A549 (cell line): ENCODE data around the gene TAF10. TPM values are rescaled to one million over a fixed set of nuclear protein-coding genes. Genes with fewer than 3 reads are reported as not detected.

Experiments
- ATAC-seq, 2 experiments: fragments of 200-7000 bp in 1 of 2; fragments of >200 bp in 1 of 2; cut with Nextera tagmentation in 1 of 2; cut with Tn5 transposase in 1 of 2; 3 replicates each; pipeline versions ENCODE4 v1.8.0 to v1.9.1; 2018 to 2020; ENCODE audit warnings: mild to moderate bottlenecking in 1 of 2, moderate library complexity in 1 of 2
- CTCF ChIA-PET: fragments of 300-600 bp; sonication (Branson Sonifier 250); formaldehyde crosslinking; extraction: SDS; loops from one replicate; lab custom pipeline; 2021; ENCODE audit warnings: antibody characterized with exemption, inconsistent platforms; lab: Yijun Ruan, JAX
- POLR2A ChIA-PET: fragments of 350-600 bp; formaldehyde crosslinking; extraction: SDS; loops from one replicate; lab custom pipeline; 2021; ENCODE audit warnings: antibody characterized with exemption, inconsistent platforms; lab: Yijun Ruan, JAX
- DNase-seq, 2 experiments: peaks; one replicate each; pipeline versions ENCODE4 v3.0.0 to v3.0.0-alpha.2; 2011 to 2016; ENCODE audit warnings: low read depth in 1 of 2, low spot score in 1 of 2
- FAIRE-seq: peaks from 2 replicates; lab custom pipeline; 2011; peaks lifted over from hg19 to GRCh38; lab: Jason Lieb, UNC
- H3K27ac ChIP-seq, 2 experiments: fragments of >200 bp; sonication (Bioruptor Twin); formaldehyde crosslinking; 3 replicates each; pipeline ENCODE4 v1.5.1; 2016 to 2017
- H3K4me1 ChIP-seq: fragments of >200 bp; sonication (Bioruptor Twin); formaldehyde crosslinking; 3 replicates; pipeline ENCODE4 v1.6.1; 2016
- H3K4me2 ChIP-seq: fragments of >200 bp; sonication (Bioruptor Twin); formaldehyde crosslinking; 3 replicates; pipeline ENCODE4 v1.6.1; 2016
- H3K4me3 ChIP-seq: fragments of >200 bp; sonication (Bioruptor Twin); formaldehyde crosslinking; 3 replicates; pipeline ENCODE4 v1.5.1; 2016
- H3K9me3 ChIP-seq: fragments of >200 bp; sonication (Bioruptor Twin); formaldehyde crosslinking; 3 replicates; pipeline ENCODE4 v1.6.1; 2016
- CBX2 ChIP-seq: fragments of 200-600 bp; sonication (generic); IDR thresholded peaks from 2 replicates; pipeline ENCODE4 v1.6.1; 2016; ENCODE audit warnings: low read depth, mild to moderate bottlenecking, borderline replicate concordance
- CHD2 ChIP-seq: fragments of 150-350 bp; IDR thresholded peaks from 2 replicates; pipeline ENCODE4 v1.6.1; 2014; ENCODE audit warnings: low read length; ENCODE audit not compliant: partially characterized antibody
- CHD4 ChIP-seq: fragments of 200-600 bp; sonication (generic); IDR thresholded peaks from 2 replicates; pipeline ENCODE4 v1.6.1; 2016; ENCODE audit warnings: antibody characterized with exemption, mild to moderate bottlenecking, borderline replicate concordance
- EHF ChIP-seq: fragments of 250-450 bp; sonication (Bioruptor Pico); IDR thresholded peaks from 2 replicates; pipeline ENCODE4 v1.5.0; 2020; ENCODE audit warnings: mild to moderate bottlenecking
- ELK1 ChIP-seq: fragments of 150-350 bp; IDR thresholded peaks from 2 replicates; pipeline ENCODE4 v1.6.1; 2014; ENCODE audit warnings: low read depth, mild to moderate bottlenecking, low read length
- EP300 ChIP-seq, 2 experiments: fragments of >200 bp; sonication (Bioruptor Twin); formaldehyde crosslinking; IDR thresholded peaks; 2 replicates in 1 of 2; 3 replicates in 1 of 2; pipeline ENCODE4 v1.6.1; 2016 to 2017
- ESRRA ChIP-seq: fragments of 150-350 bp; IDR thresholded peaks from 2 replicates; pipeline ENCODE4 v1.6.1; 2014; ENCODE audit warnings: mild to moderate bottlenecking, low read length, borderline replicate concordance
- HDAC2 ChIP-seq: fragments of 200-600 bp; sonication (generic); IDR thresholded peaks from 2 replicates; pipeline ENCODE4 v1.6.1; 2016
- HES2 ChIP-seq: fragments of >200 bp; sonication (Bioruptor Twin); formaldehyde crosslinking; IDR thresholded peaks from 2 replicates; pipeline ENCODE4 v1.6.1; 2016
- HEYL ChIP-seq: fragments of 250-450 bp; sonication (Bioruptor Pico); IDR thresholded peaks from 2 replicates; pipeline ENCODE4 v1.8.0; 2021; ENCODE audit warnings: mild to moderate bottlenecking, moderate library complexity
- HOXB13 ChIP-seq: fragments of 250-450 bp; sonication (Bioruptor Pico); IDR thresholded peaks from 2 replicates; pipeline ENCODE4 v1.5.0; 2020; ENCODE audit warnings: low read depth, mild to moderate bottlenecking, moderate library complexity
- KDM5A ChIP-seq: fragments of 200-600 bp; sonication (generic); IDR thresholded peaks from 2 replicates; pipeline ENCODE4 v1.6.1; 2016; ENCODE audit warnings: antibody characterized with exemption, mild to moderate bottlenecking
- MAFK ChIP-seq: fragments of 450-650 bp; IDR thresholded peaks from 2 replicates; pipeline ENCODE4 v1.6.1; 2014; ENCODE audit not compliant: partially characterized antibody
- MAX ChIP-seq: IDR thresholded peaks from 2 replicates; pipeline ENCODE4 v1.6.1; 2012
- PHF8 ChIP-seq: fragments of 200-600 bp; sonication (generic); IDR thresholded peaks from 2 replicates; pipeline ENCODE4 v1.6.1; 2016; ENCODE audit warnings: low read depth, mild to moderate bottlenecking, antibody characterized with exemption, moderate library complexity, borderline replicate concordance
- RFX5 ChIP-seq: fragments of 450-650 bp; IDR thresholded peaks from 2 replicates; pipeline ENCODE4 v1.7.1; 2014; ENCODE audit warnings: antibody characterized with exemption, mild to moderate bottlenecking, moderate library complexity
- RNF2 ChIP-seq: fragments of 200-600 bp; sonication (generic); IDR thresholded peaks from 2 replicates; pipeline ENCODE4 v1.6.1; 2016; ENCODE audit warnings: low read depth, mild to moderate bottlenecking, antibody characterized with exemption, moderate library complexity, borderline replicate concordance
- SMC3 ChIP-seq: fragments of >200 bp; sonication (Bioruptor Twin); formaldehyde crosslinking; IDR thresholded peaks from 3 replicates; pipeline ENCODE4 v1.6.1; 2018; ENCODE audit warnings: inconsistent platforms
- USF2 ChIP-seq: fragments of 450-650 bp; IDR thresholded peaks from 2 replicates; pipeline ENCODE4 v1.6.1; 2014; ENCODE audit warnings: antibody characterized with exemption
- ZNF302 ChIP-seq: fragments of 250-450 bp; sonication (Bioruptor Pico); IDR thresholded peaks from 2 replicates; pipeline ENCODE4 v1.9.0; 2021; ENCODE audit warnings: inconsistent platforms, mild to moderate bottlenecking, moderate library complexity
- ZSCAN20 ChIP-seq: fragments of 250-450 bp; sonication (Bioruptor Pico); IDR thresholded peaks from 2 replicates; pipeline ENCODE4 v1.8.0; 2022; ENCODE audit warnings: mild to moderate bottlenecking, moderate library complexity
- WGBS: methylation state at CpG from one replicate; pipeline ENCODE4 v1.1.6; 2017; ENCODE audit errors: missing lambda C conversion rate; 5-methylcytosine and 5-hydroxymethylcytosine counted together
- polyA plus RNA-seq, 4 experiments: library from polyadenylated mRNA; depleted of rRNA in 3 of 4; stranded (reverse); fragments of >200 nt; fragmentation: RNase III in 1 of 4; extraction: RNeasy Plus Mini Kit Qiagen cat#74134 plus additional on column Dnase treatment in 1 of 4; gene quantifications; 2 replicates in 3 of 4; 3 replicates in 1 of 4; pipeline ENCODE4 v1.2.3, GENCODE V29; 2011 to 2017
- TF ChIP-seq, protein P1 (sequence below): fragments of 200-600 bp; sonication (generic); IDR thresholded peaks from 2 replicates; pipeline ENCODE4 v1.6.1; 2016; ENCODE audit warnings: antibody characterized with exemption, mild to moderate bottlenecking, moderate library complexity

TAF10 gene
- polyA plus RNA-seq, 2 of the 4 experiments (the other 2 are of a cell fraction) = 135 to 174 TPM

- no peak for TF ChIP-seq CHD2
- TF ChIP-seq EHF (CRISPR knock-in tag) = no peak
These were observed 13.5 kb downstream of the TAF10 start (continued) for GRCh38 chr11:6598555-6598954.

GRCh38 chr11:6596239-6596877 lies 15.7 kb downstream of the TAF10 start:
- H3K9me3 ChIP-seq = no peaks in the 10 kb centered on the region
- no peak overlapping the region for H3K4me3 ChIP-seq
- no peak overlapping the region for H3K27ac ChIP-seq
- no peaks in the 10 kb centered on the region for H3K4me1 ChIP-seq
- ChIA-PET CTCF (interaction anchor here (0.6 to 1.4 kb wide), 4 partner anchors 71 to 217 kb away, joined by 3 to 4 read pairs (median 4); partner anchors contain the start of gene MRPL17), POLR2A (no interaction called here)
- no peak overlapping the region for H3K4me2 ChIP-seq
- DNase-seq = no peak
- 90% methylated on average over 5 of the region's 5 CpGs for WGBS
- ATAC-seq = no peak
- FAIRE-seq = no peak
- TF ChIP-seq ELK1 (no peak), CBX2 (no peak), EP300 (IDR thresholded peaks at IDR 0.05) (no peak), RNF2 (no peak), KDM5A (no peak), MAX (no peak), CHD4 (no peak), HDAC2 (no peak), HOXB13 (no peak), ZNF302 (CRISPR knock-in tag) (no peak), ZSCAN20 (CRISPR knock-in tag) (no peak), HEYL (CRISPR knock-in tag) (no peak), RFX5 (no peak), PHF8 (no peak), SMC3 (no peak), HES2 (no peak), USF2 (no peak), ESRRA (no peak), MAFK (no peak)
- TF ChIP-seq, protein P1, sequence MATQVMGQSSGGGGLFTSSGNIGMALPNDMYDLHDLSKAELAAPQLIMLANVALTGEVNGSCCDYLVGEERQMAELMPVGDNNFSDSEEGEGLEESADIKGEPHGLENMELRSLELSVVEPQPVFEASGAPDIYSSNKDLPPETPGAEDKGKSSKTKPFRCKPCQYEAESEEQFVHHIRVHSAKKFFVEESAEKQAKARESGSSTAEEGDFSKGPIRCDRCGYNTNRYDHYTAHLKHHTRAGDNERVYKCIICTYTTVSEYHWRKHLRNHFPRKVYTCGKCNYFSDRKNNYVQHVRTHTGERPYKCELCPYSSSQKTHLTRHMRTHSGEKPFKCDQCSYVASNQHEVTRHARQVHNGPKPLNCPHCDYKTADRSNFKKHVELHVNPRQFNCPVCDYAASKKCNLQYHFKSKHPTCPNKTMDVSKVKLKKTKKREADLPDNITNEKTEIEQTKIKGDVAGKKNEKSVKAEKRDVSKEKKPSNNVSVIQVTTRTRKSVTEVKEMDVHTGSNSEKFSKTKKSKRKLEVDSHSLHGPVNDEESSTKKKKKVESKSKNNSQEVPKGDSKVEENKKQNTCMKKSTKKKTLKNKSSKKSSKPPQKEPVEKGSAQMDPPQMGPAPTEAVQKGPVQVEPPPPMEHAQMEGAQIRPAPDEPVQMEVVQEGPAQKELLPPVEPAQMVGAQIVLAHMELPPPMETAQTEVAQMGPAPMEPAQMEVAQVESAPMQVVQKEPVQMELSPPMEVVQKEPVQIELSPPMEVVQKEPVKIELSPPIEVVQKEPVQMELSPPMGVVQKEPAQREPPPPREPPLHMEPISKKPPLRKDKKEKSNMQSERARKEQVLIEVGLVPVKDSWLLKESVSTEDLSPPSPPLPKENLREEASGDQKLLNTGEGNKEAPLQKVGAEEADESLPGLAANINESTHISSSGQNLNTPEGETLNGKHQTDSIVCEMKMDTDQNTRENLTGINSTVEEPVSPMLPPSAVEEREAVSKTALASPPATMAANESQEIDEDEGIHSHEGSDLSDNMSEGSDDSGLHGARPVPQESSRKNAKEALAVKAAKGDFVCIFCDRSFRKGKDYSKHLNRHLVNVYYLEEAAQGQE = no peak
- TF ChIP-seq, all 56 proteins: peak for 0
